Myocyte (in vitro differentiated cells): ENCODE data around the gene BLCAP. TPM values are rescaled to one million over a fixed set of nuclear protein-coding genes. Genes with fewer than 3 reads are reported as not detected.

Experiments used
- DNase-seq: peaks from one replicate; pipeline ENCODE4 v3.0.0-alpha.2; 2012; ENCODE audit warnings: low read depth
- total RNA-seq: library from RNA; depleted of rRNA; stranded (reverse); fragments of >200 nt; gene quantifications from 2 replicates; pipeline ENCODE4 v1.2.3, GENCODE V29; 2014

Gene BLCAP
- total RNA-seq, 1 donor from 2014 or later, result 741 TPM

DNA sequence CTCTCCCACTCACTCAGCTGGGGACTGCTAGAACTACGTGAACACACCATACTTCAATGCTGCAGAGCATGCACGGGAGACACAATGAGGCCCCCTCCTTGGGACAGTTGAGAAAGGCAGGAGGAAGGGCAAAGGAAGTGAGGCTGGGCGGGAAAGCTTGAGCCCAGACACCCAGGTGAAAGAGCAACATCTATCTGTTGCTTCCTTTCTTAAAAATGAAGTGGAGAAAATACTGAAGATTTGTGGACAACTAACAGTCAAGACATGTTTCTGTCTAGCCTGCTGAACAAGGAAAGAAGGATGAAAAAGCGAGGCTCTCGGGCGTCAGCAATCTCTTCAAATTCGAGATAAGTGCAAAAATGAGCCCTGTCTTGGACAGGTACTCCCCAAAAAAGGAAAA, 9.6 kb downstream of the BLCAP start:
- no peak for DNase-seq

DNA sequence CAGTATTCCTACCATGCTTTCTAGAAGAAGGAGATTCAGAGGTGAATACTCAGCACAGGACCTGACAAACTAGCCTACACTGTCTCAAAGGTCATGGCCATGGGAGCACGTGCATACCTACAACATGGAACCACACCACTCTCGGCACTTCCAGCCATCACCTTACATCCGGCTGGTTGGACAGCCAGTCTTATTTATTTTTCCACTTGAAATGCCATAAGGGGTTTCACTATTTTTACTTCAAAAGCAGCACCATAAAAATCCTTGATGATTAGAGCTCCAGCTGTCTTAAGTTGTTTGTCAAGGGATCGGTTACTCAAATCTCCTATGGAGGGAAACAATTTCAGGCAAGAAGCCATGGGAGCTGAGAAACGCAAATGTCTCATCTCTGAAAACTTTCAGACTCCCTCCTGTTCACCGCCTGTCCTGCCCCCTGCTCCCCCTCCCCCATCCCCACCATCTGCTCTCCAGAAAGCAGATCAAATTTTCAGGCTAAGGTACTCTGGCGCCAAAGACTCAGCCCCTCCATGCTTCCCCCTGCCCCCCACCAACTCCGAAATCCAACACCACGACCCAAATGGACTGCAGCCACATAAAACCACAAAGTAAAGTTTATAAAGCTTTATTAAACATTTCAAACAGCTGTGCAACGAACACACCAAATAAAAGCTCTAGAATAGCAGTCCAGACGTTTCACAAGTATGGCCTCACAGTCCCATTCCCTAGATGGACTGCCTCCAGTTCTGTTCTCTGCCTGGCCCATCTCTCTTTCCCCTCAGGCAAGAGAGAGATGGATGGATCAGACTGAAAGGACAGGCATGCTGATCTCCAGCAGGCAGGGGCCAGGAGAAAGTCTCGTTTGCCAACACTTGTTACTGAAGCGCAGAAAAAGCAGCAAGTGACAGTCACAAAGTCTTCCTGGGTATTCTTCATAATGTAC, 10.6 kb downstream of the BLCAP start:
- peak; percentile 96 for DNase-seq

DNA sequence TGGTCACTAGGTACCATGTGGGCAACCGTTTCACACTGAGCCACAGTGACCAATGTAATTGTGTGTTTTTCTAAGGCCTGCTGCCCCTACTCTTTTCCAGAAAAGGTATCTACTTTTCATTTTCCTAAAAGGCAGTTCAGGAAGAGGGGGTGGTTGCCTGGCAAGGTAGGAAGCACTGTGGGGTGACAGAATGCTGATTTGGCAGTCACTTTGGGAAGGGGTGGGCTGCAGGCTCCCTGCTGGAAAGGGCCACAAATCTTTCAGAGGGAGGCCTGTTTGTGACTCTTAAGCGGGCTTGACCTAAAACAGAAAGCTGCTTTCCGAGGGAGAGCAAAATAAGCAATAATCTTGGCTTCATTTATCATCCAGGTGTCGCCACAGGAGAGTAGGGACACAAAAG, 11.8 kb downstream of the BLCAP start:
- no peak for DNase-seq

GRCh38 chr20:37513779-37514359, 13.8 kb downstream of the BLCAP start:
- DNase-seq, result peak; percentile 51

DNA sequence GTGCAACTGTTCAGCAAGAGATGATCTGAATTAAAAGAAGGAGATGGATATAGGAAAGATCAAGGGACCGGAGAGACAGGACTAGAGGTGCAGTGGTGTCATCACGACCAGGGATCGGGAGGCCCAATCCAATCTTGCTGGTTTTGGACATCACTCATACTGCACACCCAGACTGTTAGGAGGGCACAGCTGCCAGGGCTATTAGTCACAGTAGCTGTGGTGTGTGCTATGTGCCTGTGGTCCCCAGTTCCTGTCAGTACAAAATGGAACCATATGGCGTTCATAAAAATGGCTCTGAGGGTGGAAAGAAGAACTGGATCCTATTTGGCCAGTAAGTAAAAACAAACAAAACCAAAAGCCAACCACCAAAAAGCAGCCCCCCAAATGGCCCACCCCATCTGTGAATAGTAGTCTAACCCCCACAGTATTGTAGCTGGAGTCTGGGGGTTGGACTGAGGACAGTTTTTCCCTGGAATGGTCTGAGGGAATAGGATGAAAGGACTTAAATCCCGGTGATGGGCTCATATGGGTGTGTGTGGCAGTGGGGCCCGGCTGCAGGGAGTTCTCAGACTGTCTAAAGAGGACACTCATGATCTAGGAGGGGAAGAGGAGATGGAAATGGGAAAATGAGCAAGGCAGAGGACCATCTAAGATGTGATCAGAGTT, 15.9 kb downstream of the BLCAP start:
- peak; percentile 94 for DNase-seq

DNA sequence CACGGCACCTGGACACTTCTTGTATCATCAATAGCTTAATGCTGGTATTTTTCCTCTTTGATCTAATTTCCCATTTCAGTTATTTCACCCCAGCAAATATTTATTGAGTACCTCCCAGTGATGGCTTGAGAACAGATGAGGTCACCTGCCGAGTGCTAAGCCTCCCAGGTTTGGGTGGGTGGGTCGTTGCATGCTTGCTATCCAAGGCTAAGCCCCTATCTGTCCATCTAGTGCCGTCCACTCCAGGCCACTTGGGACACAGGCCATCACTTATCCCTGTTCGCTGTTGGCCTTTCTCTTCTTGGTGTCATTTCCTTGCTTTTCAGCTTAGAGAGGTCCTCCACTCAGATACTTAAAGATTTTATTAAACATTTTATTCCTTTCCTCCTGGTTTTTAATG, 17.4 kb downstream of the BLCAP start:
- no peak for DNase-seq

GRCh38 chr20:37506152-37506725, 21.4 kb downstream of the BLCAP start:
- no peak for DNase-seq

- no peak for DNase-seq
Measured at GRCh38 chr20:37505263-37506151, 22.2 kb downstream of the BLCAP start.

GRCh38 chr20:37504404-37505096, 23.1 kb downstream of the BLCAP start:
- no peak for DNase-seq

DNA sequence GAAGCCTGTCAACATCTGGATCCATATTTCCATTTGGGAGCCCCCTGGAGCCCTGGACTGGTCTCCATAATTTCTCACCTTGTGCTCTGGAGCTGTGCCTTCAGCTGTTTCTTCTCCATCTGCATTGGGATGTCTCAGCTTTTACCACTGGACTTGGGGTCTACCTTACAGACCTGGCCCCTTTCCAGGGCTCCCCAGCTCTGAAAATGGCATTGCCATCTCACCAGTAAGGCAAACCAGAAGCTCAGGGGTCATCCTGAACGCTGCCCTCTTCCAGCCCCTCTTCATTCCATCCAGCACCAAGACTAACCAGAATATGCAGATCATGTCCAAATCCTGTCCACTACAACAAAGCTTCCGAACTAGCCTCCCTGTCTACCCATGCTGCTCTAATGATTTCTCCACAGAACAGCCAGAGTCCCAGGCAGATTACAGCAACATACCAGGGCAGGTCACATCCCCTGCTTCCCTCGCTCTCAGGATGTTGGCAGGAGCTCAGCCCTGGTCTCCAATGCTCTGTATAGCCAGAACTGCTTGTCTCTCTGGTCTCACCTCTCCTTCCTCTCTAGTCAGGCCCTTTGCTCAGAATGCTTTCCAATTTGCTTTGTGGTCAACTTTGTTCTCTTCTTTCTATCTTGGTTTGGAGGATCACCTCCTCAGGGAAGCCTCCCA, 24.3 kb downstream of the BLCAP start:
- no peak for DNase-seq

- DNase-seq, result no peak
Measured at GRCh38 chr20:37502654-37503053, 25.0 kb downstream of the BLCAP start.

GRCh38 chr20:37501940-37502339, 25.7 kb downstream of the BLCAP start:
- no peak for DNase-seq

GRCh38 chr20:37500311-37500710, 27.4 kb downstream of the BLCAP start:
- no peak for DNase-seq

GRCh38 chr20:37498066-37498665, 29.5 kb downstream of the BLCAP start:
- no peak for DNase-seq

DNA sequence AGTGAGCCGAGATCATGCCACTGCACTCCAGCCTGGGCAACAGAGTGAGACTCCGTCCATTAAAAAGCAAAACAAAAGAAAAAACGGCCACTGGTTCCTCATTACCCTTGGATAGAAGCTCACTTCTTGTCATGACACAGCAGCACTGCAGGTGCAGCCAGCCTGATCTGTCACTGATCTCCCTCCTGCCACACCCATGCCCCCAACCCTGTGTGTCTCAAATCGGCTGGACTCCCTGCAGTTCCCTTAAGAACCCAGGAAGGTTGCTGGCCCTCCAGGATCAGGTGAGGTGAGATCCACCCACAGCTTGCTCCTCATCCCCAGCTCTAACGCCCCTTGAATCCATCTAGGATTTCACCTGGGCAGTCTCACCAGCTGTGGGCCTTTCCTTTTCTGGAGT, 32.9 kb downstream of the BLCAP start:
- no peak for DNase-seq

DNA sequence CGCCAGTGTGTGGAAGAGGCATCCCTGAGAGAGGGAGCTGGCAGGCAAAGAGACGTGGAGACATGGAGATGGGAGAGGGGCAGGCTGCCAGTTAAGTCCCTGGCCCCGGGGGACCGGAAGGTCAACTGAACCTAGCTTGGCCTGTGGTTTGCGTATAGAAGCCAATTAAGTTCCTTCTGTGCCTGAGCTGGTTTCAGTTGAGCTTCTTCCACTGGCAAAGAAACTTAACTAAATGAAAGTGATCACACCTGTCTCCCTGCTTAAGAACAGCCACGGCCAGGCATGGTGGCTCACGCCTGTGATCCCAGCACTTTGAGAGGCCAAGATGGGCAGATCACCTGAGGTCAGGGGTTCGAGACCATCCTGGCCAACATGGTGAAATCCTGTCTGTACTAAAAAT, 33.4 kb downstream of the BLCAP start:
- no peak for DNase-seq

GRCh38 chr20:37492945-37493344, 34.7 kb downstream of the BLCAP start:
- no peak for DNase-seq

- DNase-seq, result peak; percentile 45
Measured at GRCh38 chr20:37492096-37492625, 35.5 kb downstream of the BLCAP start.
